HEK293T (cell line): ENCODE results near the gene CIBAR2.

Experiments used
- FOXA1 ChIP-seq: fragments of 450-650 bp; IDR thresholded peaks from 2 replicates; pipeline ENCODE4 v1.6.1; 2016; ENCODE audit warnings: mild to moderate bottlenecking
- FOXM1 ChIP-seq: fragments of 450-650 bp; IDR thresholded peaks from 2 replicates; pipeline ENCODE4 v1.6.1; 2017; ENCODE audit warnings: mild to moderate bottlenecking, borderline replicate concordance
- PKNOX1 ChIP-seq: fragments of 450-650 bp; IDR thresholded peaks from 2 replicates; pipeline ENCODE4 v1.6.1; 2016
- SP1 ChIP-seq: fragments of 450-650 bp; IDR thresholded peaks from 2 replicates; pipeline ENCODE4 v1.6.1; 2017
- TARDBP ChIP-seq: fragments of 450-650 bp; IDR thresholded peaks from 2 replicates; pipeline ENCODE4 v1.6.1; 2016

GRCh38 chr16:85084841-85085510, 27.3 kb downstream of the CIBAR2 start:
- TF ChIP-seq TARDBP (no peak), PKNOX1 (no peak), FOXM1 (no peak), SP1 (no peak), FOXA1 (no peak)
